ENCODE results near the gene TLR10. TPM values are rescaled to one million over a fixed set of nuclear protein-coding genes. Genes with fewer than 3 reads are reported as not detected.

Gene TLR10
- total RNA-seq, 1 donor from 2014 or later, result not detected

GRCh38 chr4:38751341-38752010 is 31.3 kb downstream of the TLR10 start:
- Mint-ChIP-seq H3K27me3 (ENCODE audit: low read depth, unreplicated experiment) (no peaks in the 10 kb centered on the region), H3K4me3 (ENCODE audit: unreplicated experiment) (no peak overlapping the region), H3K4me1 (ENCODE audit: low read depth, unreplicated experiment) (peaks cover 5% of the 10 kb centered on the region), H3K27ac (ENCODE audit: unreplicated experiment) (no peak overlapping the region), H3K36me3 (ENCODE audit: low read depth, unreplicated experiment) (peaks cover 2% of the 10 kb centered on the region), H3K9me3 (ENCODE audit: unreplicated experiment) (peaks cover 9% of the 10 kb centered on the region)
- no peak for TF ChIP-seq CTCF (IDR thresholded peaks at IDR 0.05; ENCODE audit: insufficient read depth, low read depth, low read length)
- no peak for TF ChIP-seq EZH2 (IDR thresholded peaks at IDR 0.05; ENCODE audit: insufficient read depth, low read length)
- peaks cover 20% of the 10 kb centered on the region for H3K4me1 ChIP-seq (ENCODE audit: insufficient read depth, low read length)
- no peaks in the 10 kb centered on the region for H3K27me3 ChIP-seq (ENCODE audit: insufficient read depth, low read length)
- H4K20me1 ChIP-seq (ENCODE audit: insufficient read depth, low read length), result no peaks in the 10 kb centered on the region
- H3K79me2 ChIP-seq (ENCODE audit: insufficient read depth, low read length), result no peaks in the 10 kb centered on the region
- FAIRE-seq (no peak), DNase-seq (ENCODE audit: low read depth) (no peak)
- no peaks in the 10 kb centered on the region for H3K9me3 ChIP-seq (ENCODE audit: insufficient read depth, low read depth, low read length)
- H3K4me2 ChIP-seq (ENCODE audit: low read length), result peak overlapping the region; percentile 87
- no peak overlapping the region for H3K9ac ChIP-seq (ENCODE audit: low read length)
- no peak overlapping the region for H2AFZ ChIP-seq (ENCODE audit: low read depth, low read length)
- no peak overlapping the region for H3K27ac ChIP-seq (ENCODE audit: low read depth, low read length)
- no peaks in the 10 kb centered on the region for H3K36me3 ChIP-seq (ENCODE audit: insufficient read depth, low read length)
- no peak overlapping the region for H3K4me3 ChIP-seq (ENCODE audit: insufficient read depth, low read depth, low read length)

- FAIRE-seq (no peak), DNase-seq (ENCODE audit: low read depth) (no peak)
- peaks cover 9% of the 10 kb centered on the region for H3K9me3 Mint-ChIP-seq (ENCODE audit: unreplicated experiment)
- Histone ChIP-seq H3K4me2 (ENCODE audit: low read length) (no peak overlapping the region), H3K27ac (ENCODE audit: low read depth, low read length) (no peak overlapping the region), H3K79me2 (ENCODE audit: insufficient read depth, low read length) (no peaks in the 10 kb centered on the region), H3K36me3 (ENCODE audit: insufficient read depth, low read length) (no peaks in the 10 kb centered on the region), H3K9me3 (ENCODE audit: insufficient read depth, low read depth, low read length) (no peaks in the 10 kb centered on the region), H2AFZ (ENCODE audit: low read depth, low read length) (no peak overlapping the region), H3K9ac (ENCODE audit: low read length) (no peak overlapping the region), H3K27me3 (ENCODE audit: insufficient read depth, low read length) (no peaks in the 10 kb centered on the region), H4K20me1 (ENCODE audit: insufficient read depth, low read length) (no peaks in the 10 kb centered on the region), H3K4me3 (ENCODE audit: insufficient read depth, low read depth, low read length) (no peak overlapping the region), H3K4me1 (ENCODE audit: insufficient read depth, low read length) (peaks cover 20% of the 10 kb centered on the region)
- no peaks in the 10 kb centered on the region for H3K27me3 Mint-ChIP-seq (ENCODE audit: low read depth, unreplicated experiment)
- TF ChIP-seq CTCF (IDR thresholded peaks at IDR 0.05; ENCODE audit: insufficient read depth, low read depth, low read length), result no peak
- no peak for TF ChIP-seq EZH2 (IDR thresholded peaks at IDR 0.05; ENCODE audit: insufficient read depth, low read length)
- H3K36me3 Mint-ChIP-seq (ENCODE audit: low read depth, unreplicated experiment), result peaks cover 2% of the 10 kb centered on the region
- no peak overlapping the region for H3K27ac Mint-ChIP-seq (ENCODE audit: unreplicated experiment)
- no peak overlapping the region for H3K4me3 Mint-ChIP-seq (ENCODE audit: unreplicated experiment)
- H3K4me1 Mint-ChIP-seq (ENCODE audit: low read depth, unreplicated experiment), result peaks cover 5% of the 10 kb centered on the region
Observed at GRCh38 chr4:38749336-38749735, 33.5 kb downstream of the TLR10 start.

- peaks cover 2% of the 10 kb centered on the region for H3K36me3 Mint-ChIP-seq (ENCODE audit: low read depth, unreplicated experiment)
- Histone ChIP-seq H3K9me3 (ENCODE audit: insufficient read depth, low read depth, low read length) (no peaks in the 10 kb centered on the region), H3K4me2 (ENCODE audit: low read length) (no peak overlapping the region), H3K27ac (ENCODE audit: low read depth, low read length) (no peak overlapping the region), H3K9ac (ENCODE audit: low read length) (no peak overlapping the region), H3K4me1 (ENCODE audit: insufficient read depth, low read length) (peaks cover 9% of the 10 kb centered on the region), H2AFZ (ENCODE audit: low read depth, low read length) (no peak overlapping the region), H4K20me1 (ENCODE audit: insufficient read depth, low read length) (no peaks in the 10 kb centered on the region), H3K79me2 (ENCODE audit: insufficient read depth, low read length) (no peaks in the 10 kb centered on the region), H3K36me3 (ENCODE audit: insufficient read depth, low read length) (no peaks in the 10 kb centered on the region), H3K27me3 (ENCODE audit: insufficient read depth, low read length) (no peaks in the 10 kb centered on the region), H3K4me3 (ENCODE audit: insufficient read depth, low read depth, low read length) (no peak overlapping the region)
- H3K4me1 Mint-ChIP-seq (ENCODE audit: low read depth, unreplicated experiment), result peaks cover 10% of the 10 kb centered on the region
- no peak overlapping the region for H3K4me3 Mint-ChIP-seq (ENCODE audit: unreplicated experiment)
- FAIRE-seq (no peak), DNase-seq (ENCODE audit: low read depth) (no peak)
- no peak overlapping the region for H3K27ac Mint-ChIP-seq (ENCODE audit: unreplicated experiment)
- peaks cover 9% of the 10 kb centered on the region for H3K9me3 Mint-ChIP-seq (ENCODE audit: unreplicated experiment)
- TF ChIP-seq CTCF (IDR thresholded peaks at IDR 0.05; ENCODE audit: insufficient read depth, low read depth, low read length) (no peak), EZH2 (IDR thresholded peaks at IDR 0.05; ENCODE audit: insufficient read depth, low read length) (no peak)
- H3K27me3 Mint-ChIP-seq (ENCODE audit: low read depth, unreplicated experiment), result no peaks in the 10 kb centered on the region
Observed at GRCh38 chr4:38747629-38748028, 35.2 kb downstream of the TLR10 start.

Measured in astrocyte (in vitro differentiated cells and primary cell).